Stimulated activated CD8-positive, alpha-beta memory T cell treated with anti-CD3 and anti-CD28 coated beads, Interleukin-4, amount 100 ng/mL, for 24 hours (primary cell): ENCODE data around the gene PRELP.
"Not testable (repeated sequence)": the region's sequence is repeated elsewhere in the genome, so short reads cannot be mapped to it uniquely, and the experiment has no call there.

ENCODE experiments used
- DNase-seq: peaks from one replicate; pipeline ENCODE4 v3.0.0-alpha.2; 2020; ENCODE audit warnings: low read depth

Gene PRELP

DNA sequence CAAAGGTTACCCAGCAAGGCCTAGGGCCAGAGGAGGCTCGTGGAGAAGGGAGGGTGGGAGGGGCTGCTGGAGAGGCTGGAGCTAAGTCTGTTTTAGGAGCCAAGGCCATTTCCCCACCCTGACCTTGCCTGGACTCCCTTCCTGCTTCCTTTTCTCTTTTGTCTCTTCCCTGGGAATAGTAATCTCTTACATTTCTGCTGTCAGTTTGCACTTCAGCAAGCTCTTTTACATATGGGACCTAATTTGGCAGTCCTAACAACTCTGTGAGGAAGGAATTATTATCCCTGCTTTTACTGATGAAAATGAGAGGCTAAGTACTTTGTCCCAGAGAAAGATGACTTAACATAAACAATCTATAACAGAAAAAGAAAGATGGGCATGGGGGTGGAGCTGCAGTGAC is 32.2 kb downstream of the PRELP start:
- no peak for DNase-seq

DNA sequence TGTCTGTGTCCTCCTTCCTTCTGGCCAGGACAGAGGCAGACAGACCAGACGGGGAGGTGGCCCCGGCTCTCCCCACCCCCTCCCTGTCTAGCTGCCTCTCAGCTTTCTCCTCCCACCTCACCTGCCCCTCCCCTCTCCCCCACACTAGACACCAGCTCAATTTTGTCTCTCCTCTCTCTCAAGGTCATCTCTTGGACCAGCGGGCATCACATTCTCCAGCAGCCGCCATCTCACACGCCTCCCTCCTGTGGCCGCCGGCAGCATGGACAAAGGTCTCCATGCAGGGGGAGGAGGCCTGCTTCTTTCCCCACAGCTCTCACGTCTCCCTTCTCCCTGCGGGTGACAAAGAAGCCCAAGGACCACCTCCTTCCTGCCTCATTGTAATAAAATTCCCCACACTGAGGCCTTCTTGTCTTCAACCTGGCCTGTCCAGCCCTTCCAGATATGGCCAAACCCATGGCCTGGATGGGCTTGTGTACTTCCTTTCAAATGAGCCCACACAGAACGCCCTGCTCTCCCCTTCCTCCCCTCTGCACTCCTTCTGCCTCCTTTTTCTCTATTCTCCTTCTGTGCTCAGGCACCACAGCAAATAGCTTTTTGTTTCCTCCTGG is 33.0 kb downstream of the PRELP start:
- DNase-seq = no peak

DNA sequence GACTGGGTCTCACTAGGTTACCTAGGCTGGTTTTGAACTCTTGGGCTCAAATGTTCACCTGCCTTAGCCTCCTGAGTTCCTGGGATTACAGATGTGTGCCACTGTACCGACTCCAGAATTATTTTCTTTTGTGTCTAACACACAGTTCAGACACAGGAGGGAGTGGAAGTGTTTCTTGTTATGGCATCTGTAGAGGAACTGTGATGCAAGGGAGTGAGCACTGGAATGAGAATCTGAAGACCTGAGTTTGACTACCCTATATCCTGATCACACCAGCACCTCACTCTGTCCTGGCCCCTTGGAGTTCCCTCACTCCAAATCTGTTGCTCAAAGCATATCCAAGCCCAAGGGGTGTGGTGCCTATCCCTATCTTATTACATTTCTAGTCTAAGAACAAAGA is 33.5 kb downstream of the PRELP start:
- DNase-seq = no peak

DNA sequence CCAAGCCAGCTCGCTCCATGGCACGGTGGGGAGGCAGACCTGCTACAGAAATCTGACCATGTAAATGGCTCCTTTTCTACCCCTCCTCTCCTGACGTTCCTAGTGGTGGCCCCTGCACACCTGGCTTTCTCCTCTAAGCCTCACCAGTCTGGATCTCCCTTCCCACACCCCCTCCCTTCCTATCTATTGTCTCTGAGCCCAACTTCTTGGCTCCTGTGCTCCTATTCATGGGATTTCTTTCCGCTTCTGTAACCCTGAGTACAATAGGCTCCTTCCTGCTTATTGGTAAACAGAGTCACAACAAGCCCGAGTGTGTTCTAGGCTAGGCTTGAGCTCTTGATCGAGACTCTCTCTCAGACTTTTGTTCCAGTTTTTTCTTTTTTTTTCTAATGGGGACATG is 35.9 kb downstream of the PRELP start:
- no peak for DNase-seq

DNA sequence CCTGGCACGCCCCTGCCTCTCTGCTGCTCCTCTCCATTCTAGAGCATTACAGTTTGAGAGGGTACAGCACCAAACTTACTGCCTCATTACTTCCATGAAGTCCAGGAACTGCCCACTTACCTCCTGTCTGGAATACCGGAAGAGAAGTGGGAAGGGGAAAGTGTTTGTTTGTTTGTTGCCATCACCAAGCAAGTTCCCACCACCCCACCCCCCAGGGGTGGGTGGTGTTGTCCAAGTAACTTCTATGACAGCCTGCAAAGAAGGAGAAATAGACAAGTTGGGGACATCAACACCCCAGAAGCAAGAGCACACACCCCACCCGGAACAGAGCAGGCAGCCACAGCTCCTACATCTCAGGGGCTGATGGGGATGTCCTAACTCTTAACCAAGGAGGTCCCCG is 36.3 kb downstream of the PRELP start:
- no peak for DNase-seq

DNA sequence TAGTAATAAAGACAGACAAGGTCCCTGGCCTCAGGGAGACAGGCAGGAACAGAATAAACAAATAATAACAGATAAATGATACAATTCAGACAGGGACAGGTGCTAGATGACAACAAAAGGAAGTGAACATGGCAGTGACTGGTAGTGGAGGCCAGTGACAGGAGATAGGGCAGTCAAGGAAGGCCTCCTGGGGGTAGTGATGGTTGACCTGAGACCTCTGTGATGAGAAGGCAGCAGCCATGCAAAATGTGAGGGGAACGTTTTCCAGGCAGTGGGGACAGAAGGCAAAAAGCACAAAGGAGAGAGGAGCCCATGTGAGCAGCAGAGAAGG is 36.9 kb downstream of the PRELP start:
- DNase-seq = no peak

DNA sequence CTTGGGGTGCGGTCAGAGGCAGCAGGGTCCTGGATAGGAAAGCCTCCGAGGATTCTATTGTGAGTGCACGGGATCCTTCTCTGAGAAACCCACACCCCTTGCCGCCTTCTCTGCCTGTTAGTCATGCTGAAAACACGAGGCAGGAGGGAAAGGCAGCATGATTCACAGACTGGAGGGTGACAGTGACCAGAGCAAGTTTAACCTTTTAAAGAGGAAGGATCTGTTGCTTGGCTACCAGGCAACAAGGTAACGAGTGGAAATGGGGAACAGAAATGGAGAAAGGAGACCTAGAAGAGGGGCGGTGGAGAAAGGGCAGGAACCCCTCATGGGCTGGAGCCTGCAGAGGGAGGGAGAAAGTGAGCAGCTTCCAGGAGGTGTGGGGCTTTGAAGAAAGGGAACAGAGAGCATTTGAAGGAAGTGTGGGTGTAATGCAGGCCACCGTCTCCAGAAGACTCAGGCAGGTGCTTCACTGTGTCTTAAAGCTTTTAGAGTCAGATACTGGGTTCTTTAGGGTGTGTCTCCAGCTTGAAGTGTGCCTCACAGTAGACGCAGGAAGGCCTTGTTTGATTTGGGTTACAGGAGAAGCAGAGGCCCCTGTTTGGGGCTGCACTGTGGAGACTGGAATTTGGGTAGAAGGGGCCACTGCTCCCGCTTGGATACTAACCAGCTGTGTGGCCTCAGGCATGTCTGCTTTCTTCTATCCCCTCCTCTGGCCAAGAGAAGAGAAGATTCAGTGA is 37.4 kb downstream of the PRELP start:
- no peak for DNase-seq

DNA sequence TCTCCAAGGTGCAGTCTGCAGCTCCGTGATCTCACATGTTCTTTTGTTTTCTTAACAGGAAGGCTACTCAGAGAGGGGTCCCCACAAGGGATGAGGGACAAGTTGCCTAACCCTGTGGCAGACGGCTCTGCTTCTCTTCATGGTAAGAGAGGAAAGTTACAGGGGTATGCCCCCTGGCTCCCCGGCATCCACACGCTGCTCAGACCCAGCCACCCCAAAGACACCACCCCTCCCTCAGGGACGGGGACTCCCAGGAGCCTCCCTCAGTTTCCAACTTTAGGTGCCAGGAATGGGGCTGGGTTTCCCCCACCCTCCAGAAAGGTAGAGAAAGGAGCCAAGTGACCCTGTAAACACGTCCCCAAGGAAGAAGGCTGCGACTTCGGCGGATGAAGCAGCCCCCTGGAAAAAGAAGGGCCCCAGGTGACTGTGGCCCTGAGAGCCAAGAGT is 38.0 kb downstream of the PRELP start:
- DNase-seq = no peak

DNA sequence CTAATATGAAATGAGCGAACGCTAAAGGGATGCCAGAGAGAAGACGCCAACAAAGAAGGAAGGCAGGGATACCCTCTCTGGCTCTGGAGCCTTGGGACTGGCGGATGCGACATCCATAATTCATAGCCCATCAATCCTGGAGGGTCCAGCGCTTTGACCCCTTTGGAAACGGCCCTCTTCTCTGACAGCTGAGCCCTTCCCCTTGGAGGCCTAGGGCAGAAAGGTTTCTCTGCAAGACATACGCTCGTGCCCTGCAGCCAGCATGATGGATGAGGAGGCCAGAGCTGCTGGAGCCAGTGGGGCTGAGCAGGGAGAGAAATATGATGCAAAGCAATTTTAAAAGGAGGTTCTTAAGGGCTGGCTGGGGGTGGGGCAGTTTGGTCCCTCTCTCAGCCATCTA is 40.6 kb downstream of the PRELP start:
- no peak for DNase-seq

DNA sequence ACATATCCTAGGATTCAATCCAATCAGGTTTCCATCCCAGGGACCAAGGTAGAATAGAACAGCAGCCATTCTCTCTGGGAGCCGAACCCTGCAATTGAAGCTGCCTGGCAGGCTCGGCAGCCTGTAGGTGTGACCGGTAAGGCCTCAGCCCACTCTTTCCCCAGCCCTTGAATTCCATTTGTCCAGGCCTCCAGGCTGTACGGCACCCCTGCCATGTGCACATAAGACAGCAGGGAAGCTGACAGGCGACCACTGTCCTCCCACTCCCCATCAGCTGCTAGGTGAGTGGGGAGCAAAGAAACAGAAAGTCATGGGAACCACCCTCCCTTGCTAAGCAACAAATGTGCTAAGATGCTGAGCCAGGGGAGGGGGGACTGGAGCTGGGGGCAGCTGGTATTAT is 41.3 kb downstream of the PRELP start:
- no peak for DNase-seq

DNA sequence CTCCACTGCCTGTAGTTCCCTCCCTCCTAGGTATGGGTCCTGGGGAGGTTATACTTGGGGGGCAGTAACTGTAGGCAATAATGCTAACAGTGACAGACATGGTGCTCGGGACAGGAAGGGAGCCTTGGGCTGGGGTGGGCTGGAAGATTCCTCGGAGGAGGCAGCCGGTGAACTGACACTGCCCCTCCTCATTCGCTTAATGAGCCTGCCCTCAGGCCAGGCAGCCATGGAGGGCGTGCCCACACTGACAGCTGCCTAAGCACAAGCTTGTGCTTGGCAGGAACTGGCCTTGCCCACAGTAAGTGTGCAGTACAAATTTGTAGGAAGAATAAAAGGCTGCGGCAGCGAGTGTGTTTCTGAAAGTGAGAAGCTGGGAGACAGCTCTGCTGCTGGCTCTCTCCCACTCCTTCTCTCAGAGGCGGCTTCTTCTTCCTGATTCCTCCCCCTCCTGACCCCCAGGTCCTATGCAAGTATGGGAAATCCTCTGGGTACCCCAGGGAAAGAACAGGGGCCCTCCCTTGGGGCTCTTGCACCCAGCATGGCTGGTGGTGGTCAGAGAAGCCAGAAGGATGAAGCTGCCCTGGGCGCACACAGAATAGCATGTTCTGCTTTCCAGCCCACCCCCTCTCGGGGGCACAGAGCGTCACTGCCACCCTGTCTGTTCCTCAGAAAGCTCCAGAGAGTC is 42.0 kb downstream of the PRELP start:
- no peak for DNase-seq

DNA sequence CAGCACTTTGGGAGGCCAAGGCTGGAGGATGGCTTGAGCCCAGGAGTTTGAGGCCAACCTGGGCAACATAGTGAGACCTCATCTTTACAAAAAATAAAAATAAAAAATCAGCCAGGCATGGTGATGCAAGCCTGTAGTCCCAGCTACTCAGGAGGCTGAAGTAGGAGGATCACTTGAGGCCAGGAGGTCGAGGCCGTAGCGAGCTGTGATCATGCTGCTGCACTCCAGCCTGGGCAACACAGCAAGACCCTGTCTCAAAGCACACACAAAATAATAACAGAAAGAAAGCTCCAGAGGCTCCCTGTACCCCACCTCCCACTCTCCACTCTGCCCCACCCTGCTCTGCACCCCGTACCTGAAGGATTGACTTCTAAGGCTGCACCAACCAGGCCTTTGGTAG is 42.5 kb downstream of the PRELP start:
- not testable (repeated sequence) for DNase-seq

DNA sequence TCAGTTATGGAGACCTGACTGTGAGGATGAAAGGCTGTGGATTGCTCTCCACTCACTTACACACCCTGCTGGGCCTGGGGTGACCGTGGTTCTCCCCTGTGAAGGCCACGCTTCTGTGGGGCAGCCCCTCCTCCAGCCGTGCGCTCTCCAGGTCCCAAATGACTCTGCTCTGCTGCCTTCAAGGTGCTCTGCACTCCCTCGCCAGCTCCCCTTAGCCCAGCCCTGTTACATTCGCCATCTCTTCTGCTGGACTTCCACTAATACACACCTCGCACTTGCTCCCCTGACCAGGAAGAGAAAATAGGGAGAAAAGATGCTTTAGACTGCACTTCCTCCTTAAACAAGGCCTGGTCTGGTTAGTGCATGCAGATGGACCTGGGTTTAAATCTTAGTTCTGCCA is 42.9 kb downstream of the PRELP start:
- no peak for DNase-seq

DNA sequence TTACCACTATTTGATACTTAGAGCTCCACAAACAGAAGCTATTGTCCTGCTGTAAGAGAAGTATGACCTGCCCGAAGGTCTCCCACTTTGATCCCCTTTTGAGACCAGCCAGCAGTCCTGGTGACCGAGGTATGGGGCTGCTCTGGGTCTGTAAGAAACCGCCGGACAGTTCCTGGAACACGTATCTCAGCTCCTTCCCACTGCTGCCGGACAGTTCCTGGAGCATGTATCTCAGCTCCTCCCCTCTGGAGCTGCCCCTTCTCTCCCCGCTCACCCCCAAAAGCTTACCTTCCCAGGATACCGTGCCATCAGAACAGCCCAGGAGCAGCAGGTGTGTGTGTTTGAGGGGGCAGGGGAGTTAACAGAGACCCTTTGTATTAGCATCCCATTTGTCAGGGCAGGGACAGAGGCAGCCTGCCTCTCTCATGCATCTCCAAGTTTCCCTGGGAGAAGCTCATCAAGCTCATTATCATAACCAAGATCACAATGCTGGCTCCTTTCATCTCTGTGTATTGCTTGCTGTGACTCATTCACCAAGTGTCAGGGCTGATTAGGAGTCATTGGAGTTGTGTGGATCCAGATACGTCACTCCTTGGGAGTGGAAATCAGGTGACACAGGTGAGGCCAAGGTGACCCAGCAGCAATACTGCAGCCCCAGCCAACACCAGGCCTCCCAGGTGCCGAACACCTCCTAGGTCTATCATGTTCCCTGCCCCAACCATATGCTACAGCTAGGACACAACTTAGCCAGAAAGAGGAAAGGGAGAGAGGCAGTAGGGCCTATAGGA is 43.6 kb downstream of the PRELP start:
- no peak for DNase-seq

DNA sequence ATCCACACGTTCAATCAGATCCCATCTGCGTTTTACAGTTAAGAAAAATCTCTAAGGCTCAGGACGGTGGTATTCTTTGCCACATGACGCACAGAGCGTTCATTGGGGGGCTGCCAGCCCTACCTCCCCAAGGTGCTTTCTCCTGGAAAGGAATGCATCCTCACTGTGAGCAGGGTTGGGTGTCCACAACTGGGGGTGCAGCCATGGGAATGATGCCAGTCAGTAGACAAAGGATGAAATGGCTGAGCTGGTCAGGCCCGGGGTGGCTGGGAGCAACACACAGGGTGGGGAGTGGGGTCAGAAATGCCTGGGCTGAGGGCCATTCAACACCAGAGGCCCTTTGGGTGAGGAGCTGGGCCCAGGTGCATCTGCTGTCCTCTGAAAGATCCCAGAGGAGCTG is 44.3 kb downstream of the PRELP start:
- DNase-seq = no peak

DNA sequence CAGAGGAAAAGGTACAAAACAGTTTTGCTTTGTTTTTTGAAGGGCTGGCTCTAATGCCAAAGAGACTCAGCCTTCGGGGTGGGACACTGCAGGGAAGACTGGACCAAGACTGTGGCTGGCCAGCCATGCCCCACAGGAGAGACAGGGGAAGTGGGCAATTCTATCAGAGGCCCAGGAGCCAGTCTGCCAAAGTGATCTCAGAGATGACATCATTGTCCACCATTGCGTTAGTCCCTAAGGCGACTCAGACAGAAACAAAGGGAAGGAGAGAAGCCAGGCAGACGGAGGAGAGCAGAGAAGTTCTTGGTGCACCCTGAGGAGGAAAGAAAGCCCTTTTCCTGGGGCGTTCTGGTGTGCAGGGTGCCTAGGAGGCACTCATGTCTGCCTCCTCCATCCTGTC is 44.7 kb downstream of the PRELP start:
- DNase-seq = no peak

DNA sequence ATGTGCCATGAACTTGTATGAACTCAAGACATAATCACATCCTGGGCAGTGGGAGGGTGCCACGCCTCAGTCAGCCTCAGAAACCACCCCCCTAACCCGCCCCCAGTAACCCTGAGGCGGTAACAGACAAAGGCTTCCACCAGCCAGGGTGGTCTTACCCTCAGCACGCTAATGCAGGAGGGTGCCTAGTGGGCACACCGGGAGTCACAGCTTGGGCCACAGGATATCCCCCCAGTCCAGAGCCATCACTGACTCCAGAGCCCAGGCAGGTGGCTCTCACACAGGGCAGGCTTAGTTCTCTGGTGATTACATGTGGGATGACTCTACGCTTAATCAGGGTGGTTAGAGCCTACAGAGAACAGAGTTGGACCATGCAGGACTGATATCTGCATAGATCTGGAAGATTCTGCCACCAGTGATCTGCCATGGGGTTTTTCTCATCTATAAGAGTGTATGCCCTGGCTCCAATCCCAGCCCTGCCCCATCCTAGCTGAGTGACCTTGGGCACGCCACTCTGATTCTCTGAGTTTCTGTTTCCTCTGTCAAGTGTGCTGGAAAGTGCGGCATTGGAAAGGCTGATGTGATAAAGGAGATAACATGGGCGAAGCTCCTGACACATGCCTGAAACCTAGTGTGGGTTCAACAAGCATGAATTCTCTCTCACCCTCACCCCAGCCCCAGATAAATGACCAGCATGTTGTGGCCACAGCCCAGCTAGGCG is 45.6 kb downstream of the PRELP start:
- DNase-seq = no peak

DNA sequence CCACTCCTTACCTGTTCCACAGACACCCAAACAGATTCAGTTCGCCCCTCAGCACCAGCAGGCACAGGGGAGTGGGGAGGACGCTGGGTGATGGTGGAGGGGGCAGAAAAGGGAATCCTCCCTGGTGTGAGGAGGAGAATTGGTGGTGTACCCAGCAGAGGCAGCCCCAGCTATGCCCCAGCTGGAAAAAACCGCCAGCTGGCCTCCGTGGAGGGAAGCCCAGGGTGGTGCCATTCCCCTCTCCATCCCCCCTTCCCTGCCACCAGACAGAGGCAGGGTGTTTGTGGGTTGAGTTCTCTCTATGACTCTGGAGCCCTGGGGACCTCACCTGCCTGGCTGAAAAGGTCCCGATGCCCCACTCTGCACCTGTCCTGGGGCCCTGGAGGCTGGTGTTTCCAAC is 46.2 kb downstream of the PRELP start:
- DNase-seq = no peak

DNA sequence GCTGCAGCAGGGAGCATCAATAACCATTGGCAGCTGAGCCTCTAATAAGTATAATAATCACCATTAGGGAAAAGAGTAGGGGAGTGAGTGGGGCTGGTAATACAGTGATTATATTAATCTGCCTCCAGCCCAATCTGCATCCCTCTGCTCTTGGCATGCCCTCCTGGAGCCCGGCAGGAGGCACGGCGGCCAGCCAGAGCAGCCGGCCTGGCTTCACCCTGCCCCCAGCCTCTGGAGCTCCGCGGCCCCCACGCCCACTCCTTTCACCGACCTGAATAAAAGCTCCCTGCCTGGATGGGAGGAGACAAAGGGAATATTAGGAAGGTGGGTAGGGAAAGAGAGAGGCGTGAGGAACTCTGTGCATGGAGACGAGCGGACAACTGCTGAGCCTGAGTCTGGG is 46.6 kb downstream of the PRELP start:
- no peak for DNase-seq

DNA sequence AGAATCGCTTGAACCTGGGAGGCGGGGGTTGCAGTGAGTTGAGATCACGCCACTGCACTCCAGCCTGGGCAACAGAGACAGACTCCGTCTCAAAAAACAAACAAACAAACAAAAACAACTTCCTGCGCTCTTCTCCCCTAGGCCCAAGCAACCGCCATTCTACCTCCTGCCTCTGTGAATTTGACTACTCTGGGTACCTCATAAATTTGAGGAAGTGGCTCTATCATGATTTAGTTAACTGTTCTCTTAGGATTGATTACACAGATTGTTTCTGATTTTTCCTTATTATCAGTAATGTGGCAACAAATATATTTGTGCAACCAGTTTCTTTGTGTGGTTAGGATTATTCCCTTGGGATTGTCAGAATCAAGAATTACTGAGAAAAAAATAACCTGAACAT is 48.1 kb downstream of the PRELP start:
- no peak for DNase-seq

DNA sequence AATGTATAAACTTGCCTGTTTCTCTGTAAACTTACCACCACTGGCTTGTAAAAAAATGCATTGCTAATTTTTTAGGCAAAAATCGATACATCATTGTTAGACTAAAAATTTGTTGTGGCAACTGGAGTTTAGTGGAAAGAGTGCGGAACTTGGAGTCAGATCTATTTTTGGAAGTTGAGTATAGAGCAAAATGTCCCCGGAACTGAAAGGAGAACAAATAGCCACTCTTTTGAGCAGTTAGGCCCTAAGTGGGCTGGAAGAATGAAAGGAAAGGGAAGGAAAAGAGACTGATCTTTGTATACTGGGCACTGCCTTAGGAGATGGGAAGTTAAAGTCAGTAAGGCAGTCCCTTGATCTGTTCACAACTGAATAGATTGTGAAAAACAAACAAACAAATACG is 48.5 kb downstream of the PRELP start:
- DNase-seq = no peak

DNA sequence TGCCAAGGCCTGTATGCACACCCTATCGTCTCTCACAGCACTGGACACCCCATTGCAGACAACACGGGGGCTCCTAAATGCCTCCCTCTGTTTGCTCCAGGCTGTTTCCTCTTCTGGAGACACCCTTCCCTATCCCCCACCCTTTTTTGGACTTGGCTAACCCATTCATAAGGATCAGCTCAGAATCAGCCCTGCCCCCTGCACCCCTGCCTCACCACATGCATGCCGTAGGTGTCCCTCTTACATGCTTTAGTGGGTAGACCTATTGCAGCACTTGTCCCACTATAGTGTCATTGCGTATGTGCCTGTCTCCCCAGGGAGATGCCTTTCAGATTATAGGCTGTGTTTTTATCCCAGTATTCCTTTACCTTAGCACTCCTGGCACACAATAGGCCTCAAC is 49.2 kb downstream of the PRELP start:
- no peak for DNase-seq
